Measurements from ENCODE around the gene TESK2.

DNA sequence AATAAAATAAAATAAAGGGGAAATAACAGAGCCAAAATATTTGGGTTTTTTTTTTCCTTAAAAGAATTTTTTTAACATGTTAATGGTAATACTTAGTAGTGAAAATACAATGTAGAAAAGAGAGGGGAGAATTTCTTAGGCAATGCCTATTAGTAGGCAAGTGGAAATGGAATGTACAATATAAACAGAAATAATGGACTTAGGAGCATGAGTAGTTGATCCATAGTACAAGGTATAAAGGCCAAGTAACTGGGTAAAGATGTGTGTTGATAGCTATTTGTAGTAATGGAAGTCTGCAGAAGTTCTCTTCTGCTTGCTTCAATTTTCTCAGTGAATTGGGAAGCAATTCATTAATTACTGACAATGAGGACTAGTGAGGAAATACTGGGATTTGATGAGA is 34.4 kb downstream of the TESK2 start:
- TF ChIP-seq, protein P1, sequence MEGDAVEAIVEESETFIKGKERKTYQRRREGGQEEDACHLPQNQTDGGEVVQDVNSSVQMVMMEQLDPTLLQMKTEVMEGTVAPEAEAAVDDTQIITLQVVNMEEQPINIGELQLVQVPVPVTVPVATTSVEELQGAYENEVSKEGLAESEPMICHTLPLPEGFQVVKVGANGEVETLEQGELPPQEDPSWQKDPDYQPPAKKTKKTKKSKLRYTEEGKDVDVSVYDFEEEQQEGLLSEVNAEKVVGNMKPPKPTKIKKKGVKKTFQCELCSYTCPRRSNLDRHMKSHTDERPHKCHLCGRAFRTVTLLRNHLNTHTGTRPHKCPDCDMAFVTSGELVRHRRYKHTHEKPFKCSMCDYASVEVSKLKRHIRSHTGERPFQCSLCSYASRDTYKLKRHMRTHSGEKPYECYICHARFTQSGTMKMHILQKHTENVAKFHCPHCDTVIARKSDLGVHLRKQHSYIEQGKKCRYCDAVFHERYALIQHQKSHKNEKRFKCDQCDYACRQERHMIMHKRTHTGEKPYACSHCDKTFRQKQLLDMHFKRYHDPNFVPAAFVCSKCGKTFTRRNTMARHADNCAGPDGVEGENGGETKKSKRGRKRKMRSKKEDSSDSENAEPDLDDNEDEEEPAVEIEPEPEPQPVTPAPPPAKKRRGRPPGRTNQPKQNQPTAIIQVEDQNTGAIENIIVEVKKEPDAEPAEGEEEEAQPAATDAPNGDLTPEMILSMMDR (IDR thresholded peaks at IDR 0.05; ENCODE audit: poor library complexity, severe bottlenecking): no peak
- TF ChIP-seq EZH2 (IDR thresholded peaks at IDR 0.05; ENCODE audit: borderline replicate concordance, insufficient read depth, low read length, poor library complexity, severe bottlenecking) (no peak), POLR2AphosphoS5 (IDR thresholded peaks at IDR 0.05) (no peak), SMC3 (conservative IDR thresholded peaks at IDR 0.05; ENCODE audit: poor library complexity) (no peak), REST (IDR thresholded peaks at IDR 0.05; ENCODE audit: borderline replicate concordance) (no peak), EP300 (conservative IDR thresholded peaks at IDR 0.05; ENCODE audit: poor library complexity, severe bottlenecking) (no peak), MXI1 (conservative IDR thresholded peaks at IDR 0.05; ENCODE audit: poor library complexity, severe bottlenecking) (no peak), RAD21 (conservative IDR thresholded peaks at IDR 0.05) (no peak)

Data from neural cell (in vitro differentiated cells).